Heart left ventricle (tissue), 13 donors: ENCODE measurements around the gene OR6Q1.

Source experiments
- POLR2A ChIP-seq, 2 donors: fragments of 450-650 bp; IDR thresholded peaks; one replicate each; pipeline ENCODE4 v1.6.1; 2017; ENCODE audit warnings: antibody characterized with exemption in 2 of 2, mild to moderate bottlenecking in 2 of 2, moderate library complexity in 2 of 2
- TF ChIP-seq, protein P1 (sequence below), 12 donors: fragments of 200-600 bp; sonication (generic) in 4 of 12; IDR thresholded peaks; one replicate each; pipeline versions ENCODE4 v1.5.0 to v1.8.0; 2018 to 2022; ENCODE audit warnings: antibody characterized with exemption in 12 of 12, mild to moderate bottlenecking in 5 of 12
- donor health status: ischemic (EF 13 %, LVEDD 7.1; RV severe dilation, severe dysfunction).
- donor health status: DM: no; HTN: yes; CAD: no.
- donor health status: DM: no; HTN: no; CAD: no.
- donor health status: ischemic (EF 25% LVEDD 6.9; RV normal size, moderate dysfunction).
- donor health status: ischemic (EF 25% LVEDD 5.7; RV mildly dilated, moderate dysfunction).
- donor health status: ischemic (EF 35%, LVEDD 5.7; RV mildly dilated, moderate dysfunction).
- donor health status: nonischemic (EF 11% LVEDD 7.7; RV severe dilation, severe dysfunction).
- donor health status: DM: yes; HTN: yes; CAD: no.
- donor health status: PGD.
- donor health status: ischemic (EF 29% LVEDD 5.4; RV normal size, mild dysfunction).
- donor health status: nonischemic (EF 23%, LVEDD 6.1; RV moderate dilation, normal function).

GRCh38 chr11:58030653-58031052 lies at the start of gene OR6Q1:
- TF ChIP-seq, protein P1, sequence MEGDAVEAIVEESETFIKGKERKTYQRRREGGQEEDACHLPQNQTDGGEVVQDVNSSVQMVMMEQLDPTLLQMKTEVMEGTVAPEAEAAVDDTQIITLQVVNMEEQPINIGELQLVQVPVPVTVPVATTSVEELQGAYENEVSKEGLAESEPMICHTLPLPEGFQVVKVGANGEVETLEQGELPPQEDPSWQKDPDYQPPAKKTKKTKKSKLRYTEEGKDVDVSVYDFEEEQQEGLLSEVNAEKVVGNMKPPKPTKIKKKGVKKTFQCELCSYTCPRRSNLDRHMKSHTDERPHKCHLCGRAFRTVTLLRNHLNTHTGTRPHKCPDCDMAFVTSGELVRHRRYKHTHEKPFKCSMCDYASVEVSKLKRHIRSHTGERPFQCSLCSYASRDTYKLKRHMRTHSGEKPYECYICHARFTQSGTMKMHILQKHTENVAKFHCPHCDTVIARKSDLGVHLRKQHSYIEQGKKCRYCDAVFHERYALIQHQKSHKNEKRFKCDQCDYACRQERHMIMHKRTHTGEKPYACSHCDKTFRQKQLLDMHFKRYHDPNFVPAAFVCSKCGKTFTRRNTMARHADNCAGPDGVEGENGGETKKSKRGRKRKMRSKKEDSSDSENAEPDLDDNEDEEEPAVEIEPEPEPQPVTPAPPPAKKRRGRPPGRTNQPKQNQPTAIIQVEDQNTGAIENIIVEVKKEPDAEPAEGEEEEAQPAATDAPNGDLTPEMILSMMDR (IDR thresholded peaks at IDR 0.05) = no peak
- no peak for TF ChIP-seq POLR2A (IDR thresholded peaks at IDR 0.05)
